Stimulated activated CD4-positive, alpha-beta T cell treated with anti-CD3 and anti-CD28 coated beads, Interleukin-1b, Interleukin-23, amount 100 ng/mL, for 4 hours (primary cell): ENCODE data around the gene DLGAP4.

Experiments
- DNase-seq, 2 donors: peaks; one replicate each; pipeline ENCODE4 v3.0.0-alpha.2; 2020; ENCODE audit warnings: low read depth in 2 of 2

The DLGAP4 gene

DNA sequence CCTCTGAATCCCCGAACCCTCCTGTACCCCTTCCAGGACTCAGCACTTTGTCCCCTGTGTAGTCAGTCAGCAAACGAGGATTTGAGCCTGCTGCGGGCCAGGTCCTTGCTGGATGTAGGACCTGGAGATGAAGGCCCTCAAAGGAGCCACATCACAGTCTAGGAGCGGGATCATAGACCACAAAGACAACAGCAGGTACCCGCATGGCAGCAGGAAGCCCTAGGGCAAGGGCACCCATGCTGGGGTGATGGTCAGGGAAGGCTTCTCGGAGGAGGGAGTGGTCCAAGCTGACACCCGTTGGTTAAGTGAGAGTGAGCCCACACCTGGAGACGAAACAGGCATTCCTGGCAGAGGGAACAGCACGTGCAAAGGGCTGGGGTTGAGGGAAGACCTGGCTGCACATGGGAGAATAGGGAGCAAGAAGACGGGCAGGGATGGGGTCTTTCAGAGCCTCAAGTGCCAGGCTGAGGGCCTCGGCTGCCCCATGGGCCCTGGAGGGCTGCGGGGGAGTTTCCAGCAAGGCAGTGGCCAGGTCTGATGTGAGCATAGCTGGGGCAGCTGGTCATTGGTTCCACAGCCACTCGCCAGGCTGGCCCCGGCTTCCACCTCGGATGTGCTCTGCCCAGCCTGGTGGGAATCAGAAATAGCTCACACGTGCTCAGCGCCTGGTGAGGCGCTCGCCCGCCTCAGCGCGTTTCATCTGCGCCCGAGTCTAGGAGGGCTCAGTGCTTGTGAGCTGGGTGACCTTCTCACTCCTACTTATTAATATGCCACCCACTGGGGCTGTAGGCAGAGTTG is 15.0 kb downstream of the DLGAP4 start:
- no peak for DNase-seq

DNA sequence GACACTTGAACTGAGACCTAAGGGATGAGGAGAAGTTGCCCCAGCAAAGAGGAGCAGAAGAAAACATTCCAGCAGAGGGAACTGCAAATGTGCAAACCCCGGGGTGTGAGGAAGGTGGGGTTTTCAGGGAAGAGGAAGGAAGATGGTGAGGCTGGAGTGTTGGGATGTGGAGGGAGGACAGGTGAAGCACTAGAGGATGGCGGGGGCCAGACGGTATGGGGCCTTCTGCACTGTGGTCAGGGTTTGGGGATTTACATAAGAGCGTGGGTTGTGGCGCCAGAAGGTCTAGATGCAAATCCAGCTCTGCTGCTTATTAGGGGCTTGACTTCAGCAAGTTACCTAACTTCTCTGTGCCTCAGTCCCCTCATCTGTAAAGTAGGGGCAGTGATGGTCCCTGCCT is 16.0 kb downstream of the DLGAP4 start:
- no peak for DNase-seq

GRCh38 chr20:36330091-36330490 is 24.0 kb downstream of the DLGAP4 start:
- DNase-seq: no peak

DNA sequence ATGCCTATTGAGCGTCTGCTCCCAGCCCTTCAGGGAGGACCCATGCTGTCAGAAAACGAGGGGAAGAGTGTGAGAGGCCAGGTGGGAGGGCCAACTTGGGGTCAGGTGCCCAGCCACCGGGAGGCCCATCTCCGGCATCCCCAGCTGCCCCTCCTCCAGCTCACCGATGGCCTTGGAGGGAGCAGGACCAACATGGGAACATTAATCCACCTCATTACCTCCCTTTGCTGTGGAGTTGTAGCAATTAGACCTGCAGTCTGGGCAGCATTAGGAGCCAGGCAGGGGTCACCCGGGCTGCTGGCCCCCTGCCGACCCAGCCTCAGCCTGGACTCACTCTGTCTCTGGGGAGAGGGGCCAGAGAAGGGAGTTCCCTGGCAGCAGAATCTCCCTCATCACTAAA is 25.1 kb downstream of the DLGAP4 start:
- DNase-seq: no peak

- no peak for DNase-seq
Observed at GRCh38 chr20:36333841-36334240, 27.7 kb downstream of the DLGAP4 start.

DNA sequence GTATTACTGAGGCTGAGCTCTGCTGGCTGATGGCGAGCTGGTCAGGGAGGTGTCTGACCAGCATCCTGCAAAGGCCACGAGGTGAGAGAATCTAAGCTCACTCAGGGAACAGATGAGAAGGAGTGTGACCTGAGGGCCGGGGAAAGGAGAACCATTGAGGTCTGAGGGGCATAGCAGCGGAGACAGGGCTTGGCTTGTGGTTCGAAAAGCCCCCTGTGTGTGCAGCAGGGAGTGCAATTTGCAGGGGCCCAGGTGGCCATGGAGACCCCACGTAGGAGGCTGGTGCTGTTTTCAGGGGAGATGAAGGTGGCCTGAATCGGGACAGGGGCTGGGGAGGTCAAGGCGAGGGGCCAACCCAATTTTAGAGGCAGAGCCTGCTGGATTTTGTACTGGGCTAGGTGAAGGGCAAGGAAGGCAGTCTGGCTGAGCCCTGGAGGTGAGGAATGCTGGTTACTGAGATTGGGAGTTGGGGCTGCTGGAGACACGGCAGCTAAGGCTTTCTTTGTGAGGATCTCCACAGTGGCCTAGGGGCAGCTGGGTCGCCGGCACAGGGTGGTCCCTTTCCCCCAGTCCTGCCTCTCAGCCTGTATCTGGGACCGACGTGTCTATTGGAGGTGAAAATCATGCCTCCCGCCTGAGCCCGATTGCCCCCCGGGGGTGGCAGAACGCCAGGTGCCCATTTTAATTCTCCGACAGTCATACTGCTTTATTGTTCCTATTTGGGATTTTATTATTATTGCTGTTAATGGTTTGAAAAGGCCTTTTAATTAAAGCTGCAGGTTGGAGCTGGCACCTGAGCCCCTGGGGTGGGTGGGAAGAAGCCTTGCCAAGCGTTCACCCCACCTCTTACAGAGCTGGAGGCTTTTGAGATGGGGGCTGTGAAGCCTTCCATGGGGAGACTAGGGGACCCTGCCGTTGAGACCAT is 28.4 kb downstream of the DLGAP4 start:
- no peak for DNase-seq

DNA sequence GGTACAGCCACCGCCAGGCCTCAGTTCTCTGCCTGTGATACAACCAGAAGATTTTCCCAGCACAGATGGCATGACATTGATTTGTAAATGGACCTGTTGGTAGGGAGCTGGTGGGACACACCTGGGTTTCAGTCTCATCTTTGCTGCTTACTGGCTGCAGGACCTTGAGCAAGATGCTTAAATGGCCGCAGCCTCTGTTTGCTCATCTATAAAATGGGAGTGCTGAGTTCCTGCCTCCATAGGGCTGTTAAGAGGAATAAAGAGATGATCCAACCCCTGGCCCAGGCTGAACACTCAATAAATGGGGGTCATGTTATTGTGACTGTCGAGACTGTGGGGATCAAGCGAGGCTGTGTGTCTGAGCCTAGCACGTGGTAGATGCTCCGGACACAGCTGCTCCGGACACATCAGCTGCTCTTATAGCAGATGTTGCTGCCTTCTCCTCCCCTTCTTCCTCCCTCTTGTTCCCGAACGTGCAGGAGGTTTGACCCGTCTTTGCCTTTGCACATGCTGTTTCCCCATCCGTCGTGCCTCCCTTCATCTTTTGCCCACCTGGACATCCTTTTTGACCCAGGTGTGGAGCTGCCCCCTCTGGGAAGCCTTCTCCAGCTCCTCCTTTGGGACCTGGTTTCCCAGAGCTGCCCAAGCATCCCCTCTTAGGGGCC is 29.2 kb downstream of the DLGAP4 start:
- DNase-seq: no peak

- no peak for DNase-seq
Observed at GRCh38 chr20:36336204-36336603, 30.1 kb downstream of the DLGAP4 start.

DNA sequence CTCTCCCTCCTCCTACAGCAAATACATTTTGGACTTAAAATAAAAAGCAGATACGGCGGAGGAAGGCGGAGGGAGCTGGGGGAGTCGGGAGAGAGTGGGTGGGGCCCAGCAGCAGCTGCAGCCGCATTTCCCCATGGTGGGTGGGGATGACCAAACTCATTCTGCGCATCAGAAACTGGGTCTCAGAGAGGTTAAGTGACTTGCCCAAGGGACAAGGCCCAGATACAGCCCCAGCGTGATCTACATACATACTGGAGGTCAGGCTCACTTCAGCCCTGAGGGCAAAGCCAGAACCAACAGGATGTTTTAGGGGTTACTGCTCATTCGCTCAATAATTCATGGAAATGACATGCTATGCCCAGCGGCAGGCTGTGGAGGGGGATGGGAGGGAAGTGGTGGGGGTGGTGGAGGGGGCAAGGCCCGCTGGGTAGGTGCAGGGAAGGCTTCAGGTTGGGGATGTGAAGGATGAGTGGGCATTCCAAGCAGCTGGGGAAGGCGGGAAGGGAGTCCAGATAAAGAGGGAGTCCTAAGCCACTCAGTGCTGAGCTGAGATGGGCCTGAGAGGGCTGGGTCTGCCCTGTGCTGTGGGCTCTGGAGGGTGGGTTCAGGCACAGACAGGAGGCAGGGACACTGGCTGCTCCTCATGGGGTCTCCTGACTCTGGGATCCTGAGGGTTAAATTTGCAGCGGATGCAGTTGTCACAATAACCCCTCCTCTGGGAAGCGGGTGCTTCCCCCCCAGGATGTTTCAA is 31.0 kb downstream of the DLGAP4 start:
- DNase-seq: no peak

DNA sequence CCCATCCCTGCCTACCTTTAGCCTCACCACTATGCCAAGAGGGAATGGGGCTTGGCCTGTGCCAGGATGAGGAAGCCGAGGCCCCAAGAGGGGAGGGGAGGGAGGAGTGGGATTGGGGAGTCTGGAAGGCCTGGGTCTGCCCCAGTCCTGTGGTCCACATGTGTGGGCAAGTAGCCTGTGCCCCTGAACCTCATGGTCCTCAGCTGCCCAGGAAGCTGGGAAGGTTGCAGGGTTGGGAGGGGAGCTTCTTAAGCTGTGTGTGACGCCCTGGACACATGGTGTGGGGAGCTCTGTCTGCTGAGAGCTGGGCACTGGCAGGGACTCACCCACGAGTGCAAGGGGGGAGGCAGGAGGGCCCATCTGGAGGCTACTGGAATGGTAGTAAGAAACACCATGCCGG is 31.7 kb downstream of the DLGAP4 start:
- DNase-seq: no peak

GRCh38 chr20:36339646-36340592 is 33.8 kb downstream of the DLGAP4 start:
- no peak for DNase-seq

DNA sequence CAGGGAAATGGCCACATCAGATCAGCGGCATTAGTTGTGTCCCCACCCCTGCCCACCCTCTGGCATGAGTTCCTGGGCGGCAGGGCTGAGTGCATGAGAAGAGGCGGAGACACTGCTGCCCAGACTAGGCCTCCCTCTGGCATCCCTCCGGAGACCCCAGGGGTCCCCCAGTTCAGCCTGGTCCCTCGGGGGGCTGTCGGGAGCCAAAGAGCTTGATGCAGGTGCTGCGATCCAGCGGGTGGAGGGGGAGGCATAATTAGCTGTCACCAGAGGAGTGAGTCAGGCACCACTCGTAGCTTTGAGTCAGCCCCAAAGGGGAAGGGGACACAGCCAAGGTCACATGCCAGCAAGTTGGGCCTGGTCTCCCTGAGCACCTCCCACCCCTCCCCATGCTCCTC is 34.5 kb downstream of the DLGAP4 start:
- no peak for DNase-seq

GRCh38 chr20:36341331-36342020 is 35.3 kb downstream of the DLGAP4 start:
- no peak for DNase-seq

GRCh38 chr20:36342331-36343120 is 36.4 kb downstream of the DLGAP4 start:
- DNase-seq: no peak

- DNase-seq: no peak
Observed at GRCh38 chr20:36343641-36344040, 37.5 kb downstream of the DLGAP4 start.

DNA sequence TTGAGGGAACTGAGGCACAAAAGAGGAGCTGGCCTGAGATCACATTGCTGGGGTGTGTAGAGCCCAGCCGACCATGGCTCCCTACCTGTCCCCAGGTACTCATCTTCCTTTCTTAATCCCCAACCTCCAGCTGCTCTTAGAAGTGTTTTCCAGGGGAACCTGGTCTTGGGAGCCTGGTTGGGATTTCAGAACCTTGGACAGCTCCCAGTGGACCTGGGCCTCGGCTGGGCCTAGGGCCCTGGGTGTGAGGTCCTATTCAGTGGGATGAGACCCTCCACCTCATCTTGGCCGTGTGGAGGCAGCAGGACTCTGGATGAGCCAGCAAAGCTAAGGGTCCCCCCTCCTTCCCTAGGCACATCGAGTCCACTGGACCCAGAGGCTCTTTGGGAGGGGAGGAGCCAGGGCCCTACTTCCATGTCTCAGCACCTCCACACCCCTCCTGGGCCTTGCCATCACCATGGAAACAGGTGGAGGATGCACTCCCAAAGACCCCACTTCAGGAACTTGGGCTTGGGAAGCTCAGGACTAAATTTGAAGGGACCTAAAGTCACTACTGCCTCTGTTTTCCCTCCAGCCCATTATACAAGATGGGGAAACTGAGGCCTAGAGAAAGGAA is 38.5 kb downstream of the DLGAP4 start:
- DNase-seq: no peak

DNA sequence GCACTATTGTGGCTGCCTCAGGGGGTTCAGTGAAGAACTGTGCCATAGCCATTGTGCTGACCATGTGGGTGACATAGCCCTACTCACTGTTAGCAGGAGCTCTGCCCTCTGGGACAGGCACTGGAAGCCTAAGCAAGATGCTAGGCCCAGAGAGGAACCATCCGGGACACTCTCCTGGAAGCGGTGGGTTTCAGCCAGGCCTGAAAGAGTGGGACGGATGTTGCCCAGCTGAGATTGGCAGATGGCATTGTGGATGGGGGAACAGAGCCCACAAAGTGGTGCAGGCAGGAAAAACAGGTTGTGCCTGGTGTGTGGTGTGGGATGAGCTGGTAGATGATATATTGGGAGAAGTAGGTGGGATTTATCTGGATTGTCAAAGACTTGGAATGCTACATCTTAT is 40.1 kb downstream of the DLGAP4 start:
- DNase-seq: no peak

- DNase-seq: no peak
Observed at GRCh38 chr20:36349384-36350170, 43.4 kb downstream of the DLGAP4 start.
